CD4-positive, alpha-beta T cell treated with Interleukin-1 beta for 1 hour (primary cell): Measurements from ENCODE around the gene C10orf88.
"Not testable (repeated sequence)": the region's sequence is repeated elsewhere in the genome, so short reads cannot be mapped to it uniquely, and the experiment has no call there.

Experiments
- DNase-seq, 2 donors: peaks; one replicate each; pipeline ENCODE4 v3.0.0-alpha.2; 2020 to 2022

Gene C10orf88

GRCh38 chr10:122957474-122957873 lies 3.4 kb upstream of the C10orf88 start:
- DNase-seq: no peak

- no peak for DNase-seq
Observed at GRCh38 chr10:122955892-122956291, 1.9 kb upstream of the C10orf88 start.

- no peak for DNase-seq
Observed at GRCh38 chr10:122954731-122955050, 664 bp upstream of the C10orf88 start.

- DNase-seq: no peak
Observed at GRCh38 chr10:122949296-122949695, 4.7 kb downstream of the C10orf88 start.

- no peak for DNase-seq
Observed at GRCh38 chr10:122939856-122940543, 14.0 kb downstream of the C10orf88 start.

- DNase-seq: no peak
Observed at GRCh38 chr10:122939133-122939855, 14.7 kb downstream of the C10orf88 start.

- no peak for DNase-seq
Observed at GRCh38 chr10:122931088-122931906, 22.7 kb downstream of the C10orf88 start.

GRCh38 chr10:122930140-122930539 lies 23.9 kb downstream of the C10orf88 start:
- no peak for DNase-seq

- DNase-seq: no peak
Observed at GRCh38 chr10:122915700-122916099, 38.3 kb downstream of the C10orf88 start.

- DNase-seq: peak; percentile 16 to 32
Observed at GRCh38 chr10:122911889-122912484, 42.0 kb downstream of the C10orf88 start.

- no peak for DNase-seq
Observed at GRCh38 chr10:122910310-122910709, 43.7 kb downstream of the C10orf88 start, which contains the start of gene FAM24A. TSS of gene FAM24A (plus strand) at chr10:122910610. CDS start at chr10:122911635, 1,025 bp downstream.

GRCh38 chr10:122903861-122904260 lies 50.2 kb downstream of the C10orf88 start:
- DNase-seq: not testable (repeated sequence)

- DNase-seq: no peak
Observed at GRCh38 chr10:122894261-122894944, 59.6 kb downstream of the C10orf88 start.

- no peak for DNase-seq
Observed at GRCh38 chr10:122884166-122884565, 69.9 kb downstream of the C10orf88 start.

GRCh38 chr10:122882766-122883165 lies 71.3 kb downstream of the C10orf88 start:
- no peak for DNase-seq
